ENCODE measurements around the gene KSR2. TPM values are rescaled to one million over a fixed set of nuclear protein-coding genes. Genes with fewer than 3 reads are reported as not detected.

The KSR2 gene
- total and polyA plus RNA-seq, 2 donors (not counting 3 experiments of a cell fraction or from before 2014, with no cell fraction given), result 2.1 to 5.2 TPM

DNA sequence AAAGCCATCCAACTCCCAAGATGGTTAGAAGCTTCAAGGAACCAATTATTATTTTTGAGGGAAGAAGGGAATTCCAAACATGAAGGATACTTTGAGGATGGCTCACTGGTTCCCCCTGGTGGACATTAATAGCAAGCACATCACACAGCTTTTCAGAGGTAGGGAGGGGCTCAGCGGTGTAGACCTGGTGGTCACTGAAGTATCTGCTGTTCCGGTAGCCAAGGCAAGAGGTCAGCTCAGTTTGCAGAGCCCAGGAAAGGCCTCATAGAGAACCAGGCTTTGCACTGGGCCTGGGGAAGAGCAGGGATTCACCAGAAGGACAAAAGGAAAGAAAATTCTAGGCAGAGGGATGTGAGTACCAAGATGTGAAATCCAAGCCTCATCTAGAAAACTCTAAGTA, 118.7 kb downstream of the KSR2 start:
- Histone ChIP-seq H3K4me1 (ENCODE audit: control insufficient read depth, extremely low read depth, insufficient read depth, low read length) (no peaks in the 10 kb centered on the region), H3K27ac (ENCODE audit: insufficient read depth, low read depth, low read length) (no peak overlapping the region), H3K36me3 (ENCODE audit: control insufficient read depth in 2 of 2, extremely low read depth in 1 of 2, insufficient read depth in 2 of 2, low read length in 2 of 2) (no peaks in the 10 kb centered on the region), H3K4me3 (replicated peaks in 1 of 3; ENCODE audit: insufficient read depth in 1 of 3, low read depth in 1 of 3, low read length in 3 of 3) (no peak overlapping the region), H3K9me1 (replicated peaks; ENCODE audit: control insufficient read depth, extremely low read depth, insufficient read depth, low read length) (no peaks in the 10 kb centered on the region), H3K9me3 (replicated peaks; ENCODE audit: control insufficient read depth, insufficient read depth, low read length) (no peaks in the 10 kb centered on the region), H3K79me2 (ENCODE audit: control insufficient read depth, insufficient read depth, low read length) (no peaks in the 10 kb centered on the region), H3K9ac (replicated peaks; ENCODE audit: extremely low read depth, insufficient read depth, low read length) (no peak overlapping the region), H2AFZ (ENCODE audit: low read depth, low read length) (no peak overlapping the region), H4K20me1 (replicated peaks; ENCODE audit: control insufficient read depth, extremely low read depth, insufficient read depth, low read length) (no peaks in the 10 kb centered on the region), H3K4me2 (ENCODE audit: insufficient read depth, low read length) (no peak overlapping the region), H3K27me3 (ENCODE audit: control insufficient read depth in 2 of 2, insufficient read depth in 2 of 2, low read length in 2 of 2) (peaks cover 6% of the 10 kb centered on the region in 2 experiments)
- dilution Hi-C loops (cut with MboI; ENCODE audit: extremely low pct_ligation_motif_present, low sequenced_read_pairs) (no loop called here), intact Hi-C loops (cut with micrococcal nuclease) (loop anchor here (1.0 to 5.0 kb wide), 4 partner anchors 263 to 638 kb away; no protein-coding TSS in a partner anchor)
- FAIRE-seq, result peak; percentile 84
- CTCF ChIA-PET, result interaction anchor here (0.5 to 10.3 kb wide), 39 partner anchors 8 to 648 kb away, joined by 3 to 219 read pairs (median 4); no protein-coding TSS in a partner anchor
- BruUV-seq (replicated peaks), result no TSS peak
- POLR2A ChIA-PET, result no interaction called here
- peak; percentile 54 for DNase-seq (ENCODE audit: low read depth, low spot score)
- TF ChIP-seq, protein P1, sequence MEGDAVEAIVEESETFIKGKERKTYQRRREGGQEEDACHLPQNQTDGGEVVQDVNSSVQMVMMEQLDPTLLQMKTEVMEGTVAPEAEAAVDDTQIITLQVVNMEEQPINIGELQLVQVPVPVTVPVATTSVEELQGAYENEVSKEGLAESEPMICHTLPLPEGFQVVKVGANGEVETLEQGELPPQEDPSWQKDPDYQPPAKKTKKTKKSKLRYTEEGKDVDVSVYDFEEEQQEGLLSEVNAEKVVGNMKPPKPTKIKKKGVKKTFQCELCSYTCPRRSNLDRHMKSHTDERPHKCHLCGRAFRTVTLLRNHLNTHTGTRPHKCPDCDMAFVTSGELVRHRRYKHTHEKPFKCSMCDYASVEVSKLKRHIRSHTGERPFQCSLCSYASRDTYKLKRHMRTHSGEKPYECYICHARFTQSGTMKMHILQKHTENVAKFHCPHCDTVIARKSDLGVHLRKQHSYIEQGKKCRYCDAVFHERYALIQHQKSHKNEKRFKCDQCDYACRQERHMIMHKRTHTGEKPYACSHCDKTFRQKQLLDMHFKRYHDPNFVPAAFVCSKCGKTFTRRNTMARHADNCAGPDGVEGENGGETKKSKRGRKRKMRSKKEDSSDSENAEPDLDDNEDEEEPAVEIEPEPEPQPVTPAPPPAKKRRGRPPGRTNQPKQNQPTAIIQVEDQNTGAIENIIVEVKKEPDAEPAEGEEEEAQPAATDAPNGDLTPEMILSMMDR (IDR thresholded peaks at IDR 0.05; ENCODE audit: extremely low read depth in 1 of 2, insufficient read depth in 1 of 2, low read depth in 1 of 2, low read length in 2 of 2), result peak; percentile 86 to 88
- TF ChIP-seq GATA2 (IDR thresholded peaks at IDR 0.05; ENCODE audit: insufficient read depth, insufficient read length, low read depth, low read length) (no peak), MYC (IDR thresholded peaks at IDR 0.05; ENCODE audit: low read depth, low read length) (no peak), POLR2AphosphoS5 (IDR thresholded peaks at IDR 0.05; ENCODE audit: insufficient read depth, low read depth, low read length) (no peak), MAX (IDR thresholded peaks at IDR 0.05; ENCODE audit: insufficient read depth, insufficient read length) (no peak), JUN (IDR thresholded peaks at IDR 0.05; ENCODE audit: borderline replicate concordance, insufficient read depth, insufficient read length, low read depth) (no peak)

Data from endothelial cell of umbilical vein (primary cell).